GM21390 (cell line): ENCODE data around the gene MACROH2A2.
"Not testable (repeated sequence)": the region's sequence is repeated elsewhere in the genome, so short reads cannot be mapped to it uniquely, and the experiment has no call there.

Source experiments
- ATAC-seq: cut with Tn5 transposase; IDR thresholded peaks from one replicate; pipeline ENCODE4 v1.9.1; 2021; ENCODE audit not compliant: unreplicated experiment

MACROH2A2 gene

GRCh38 chr10:70147259-70147625, 94.6 kb downstream of the MACROH2A2 start:
- ATAC-seq: no peak

GRCh38 chr10:70148516-70148915, 95.9 kb downstream of the MACROH2A2 start:
- no peak for ATAC-seq

GRCh38 chr10:70155255-70155838, 102.7 kb downstream of the MACROH2A2 start:
- no peak for ATAC-seq

- ATAC-seq: no peak
Observed at GRCh38 chr10:70158113-70158512, 105.5 kb downstream of the MACROH2A2 start.

GRCh38 chr10:70159366-70159765, 106.7 kb downstream of the MACROH2A2 start:
- not testable (repeated sequence) for ATAC-seq

- ATAC-seq: no peak
Observed at GRCh38 chr10:70160798-70161197, 108.2 kb downstream of the MACROH2A2 start.
